Activated CD4-positive, alpha-beta memory T cell treated with anti-CD3 and anti-CD28 coated beads for 36 hours (primary cell): Measurements from ENCODE around the gene CHD1L. TPM values are rescaled to one million over a fixed set of nuclear protein-coding genes. Genes with fewer than 3 reads are reported as not detected.
"Not testable (repeated sequence)": the region's sequence is repeated elsewhere in the genome, so short reads cannot be mapped to it uniquely, and the experiment has no call there.

Source experiments
- CTCF ChIA-PET: fragments of 350-600 bp; sonication (Branson Sonifier 250); formaldehyde crosslinking; loops from one replicate; lab custom pipeline; 2021; ENCODE audit warnings: antibody characterized with exemption, inconsistent platforms; lab: Charles Lee
- POLR2A ChIA-PET: fragments of 350-600 bp; sonication (Branson Sonifier 250); formaldehyde crosslinking; loops from one replicate; lab custom pipeline; 2021; ENCODE audit warnings: antibody characterized with exemption; lab: Charles Lee
- DNase-seq: peaks from one replicate; pipeline ENCODE4 v3.0.0-alpha.2; 2020
- H3K27ac Mint-ChIP-seq: one replicate; pipeline ENCODE4 v1.8.0; 2021; ENCODE audit warnings: mixed read lengths
- H3K27me3 Mint-ChIP-seq: one replicate; pipeline ENCODE4 v1.8.0; 2021; ENCODE audit warnings: mixed read lengths
- H3K36me3 Mint-ChIP-seq: one replicate; pipeline ENCODE4 v1.8.0; 2021; ENCODE audit warnings: mixed read lengths
- H3K4me1 Mint-ChIP-seq: one replicate; pipeline ENCODE4 v1.8.0; 2021; ENCODE audit warnings: low read depth, mixed read lengths
- H3K4me3 Mint-ChIP-seq: one replicate; pipeline ENCODE4 v1.8.0; 2021; ENCODE audit warnings: mild to moderate bottlenecking, mixed read lengths
- H3K9me3 Mint-ChIP-seq: one replicate; pipeline ENCODE4 v1.8.0; 2021; ENCODE audit warnings: mixed read lengths
- intact Hi-C: fragments of 100-400 bp; cut with micrococcal nuclease; formaldehyde crosslinking; loops from one replicate; pipeline ENCODE4 v1.15.1; 2023
- total RNA-seq, 2 experiments: library from RNA; stranded (reverse); gene quantifications; one replicate each; pipeline ENCODE4 v1.2.3, GENCODE V29; 2021

Gene CHD1L
- total RNA-seq, 2 experiments from 2014 or later: 71.2 to 72.0 TPM

GRCh38 chr1:147281950-147282349 lies 39.5 kb downstream of the CHD1L start:
- H3K27ac Mint-ChIP-seq: no peak overlapping the region
- intact Hi-C loops: loop anchor here (10.0 kb wide), 1 partner anchor 363 kb away; no protein-coding TSS in a partner anchor
- CTCF ChIA-PET: interaction anchor here (1.9 kb wide), 1 partner anchor 108 kb away, joined by 4 read pairs; no protein-coding TSS in a partner anchor

GRCh38 chr1:147283011-147283410 lies 40.5 kb downstream of the CHD1L start:
- intact Hi-C loops: loop anchor here (10.0 kb wide), 1 partner anchor 362 kb away; no protein-coding TSS in a partner anchor
- ChIA-PET CTCF (no interaction called here), POLR2A (no interaction called here)
- Mint-ChIP-seq H3K4me3 (no peak overlapping the region), H3K27me3 (no peaks in the 10 kb centered on the region), H3K36me3 (peaks cover 54% of the 10 kb centered on the region), H3K27ac (no peak overlapping the region), H3K9me3 (no peaks in the 10 kb centered on the region), H3K4me1 (no peaks in the 10 kb centered on the region)
- no peak for DNase-seq

More at GRCh38 chr1:147281950-147282349, 39.5 kb downstream of the CHD1L start:
- Mint-ChIP-seq H3K4me3 (no peak overlapping the region), H3K4me1 (no peaks in the 10 kb centered on the region), H3K9me3 (no peaks in the 10 kb centered on the region), H3K27me3 (no peaks in the 10 kb centered on the region), H3K36me3 (peaks cover 53% of the 10 kb centered on the region)
- POLR2A ChIA-PET: no interaction called here
- no peak for DNase-seq

- DNase-seq: no peak
- Mint-ChIP-seq H3K36me3 (peaks cover 87% of the 10 kb centered on the region), H3K27ac (no peak overlapping the region), H3K4me3 (no peak overlapping the region), H3K27me3 (no peaks in the 10 kb centered on the region), H3K4me1 (peaks cover 10% of the 10 kb centered on the region), H3K9me3 (no peaks in the 10 kb centered on the region)
- CTCF ChIA-PET: interaction anchor here (1.3 kb wide), 1 partner anchor 13 kb away, joined by 4 read pairs; no protein-coding TSS in a partner anchor
- intact Hi-C loops: loop anchor here (10.0 kb wide), 1 partner anchor 358 kb away; no protein-coding TSS in a partner anchor
- POLR2A ChIA-PET: no interaction called here
Measured at GRCh38 chr1:147287133-147287865, 44.8 kb downstream of the CHD1L start.

DNA sequence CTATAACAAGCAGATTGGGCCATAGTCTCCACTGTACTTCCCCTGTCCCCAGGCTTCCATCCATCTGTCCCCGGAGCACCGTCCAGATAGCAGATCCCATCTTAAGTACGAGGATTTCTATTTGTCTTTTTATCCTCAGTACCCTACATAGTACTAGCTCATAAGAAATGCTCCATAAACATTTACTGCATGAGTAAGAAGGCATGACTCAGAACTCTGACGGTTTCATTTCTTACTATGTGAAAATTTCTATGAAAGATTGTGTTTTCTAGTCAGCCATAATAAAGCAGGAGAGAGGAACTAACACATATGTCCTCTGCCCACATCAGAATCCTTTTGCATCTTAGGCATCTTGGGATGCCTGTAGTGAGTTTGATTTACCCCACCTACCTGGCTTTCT lies 49.5 kb downstream of the CHD1L start:
- Mint-ChIP-seq H3K27me3 (no peaks in the 10 kb centered on the region), H3K9me3 (no peaks in the 10 kb centered on the region), H3K4me1 (peaks cover 17% of the 10 kb centered on the region), H3K27ac (peak overlapping the region; percentile 63), H3K36me3 (peaks cover 95% of the 10 kb centered on the region), H3K4me3 (no peak overlapping the region)
- DNase-seq: no peak
- CTCF ChIA-PET: no interaction called here
- intact Hi-C loops: no loop called here
- POLR2A ChIA-PET: no interaction called here

- Mint-ChIP-seq H3K4me1 (peaks cover 17% of the 10 kb centered on the region), H3K27me3 (no peaks in the 10 kb centered on the region), H3K36me3 (peaks cover 95% of the 10 kb centered on the region), H3K27ac (peak overlapping the region; percentile 63), H3K4me3 (no peak overlapping the region), H3K9me3 (no peaks in the 10 kb centered on the region)
- DNase-seq: peak; percentile 13
- ChIA-PET CTCF (no interaction called here), POLR2A (no interaction called here)
- intact Hi-C loops: no loop called here
Measured at GRCh38 chr1:147292631-147293251, 50.3 kb downstream of the CHD1L start.

DNA sequence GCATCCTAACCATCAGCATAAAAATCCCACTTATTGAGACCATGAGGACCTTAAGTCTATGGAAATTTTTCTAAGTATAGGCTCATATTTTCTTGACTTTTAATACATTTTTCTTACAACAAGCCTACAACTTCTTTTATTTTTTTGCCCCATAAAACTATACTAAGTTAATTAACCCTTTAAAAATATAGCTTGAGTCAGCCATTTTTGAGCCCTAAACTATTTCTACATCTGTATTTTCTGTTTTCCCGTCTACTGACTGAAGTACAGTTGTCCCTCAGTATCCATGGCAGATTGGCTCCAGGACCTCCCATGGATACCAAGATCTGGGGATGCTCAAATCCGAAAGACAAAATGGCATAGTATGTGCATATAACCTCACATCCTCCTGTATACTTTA lies 55.0 kb downstream of the CHD1L start:
- DNase-seq: no peak
- Mint-ChIP-seq H3K36me3 (peaks cover 69% of the 10 kb centered on the region), H3K27ac (no peak overlapping the region), H3K9me3 (peaks cover 28% of the 10 kb centered on the region), H3K4me3 (no peak overlapping the region), H3K4me1 (peaks cover 6% of the 10 kb centered on the region), H3K27me3 (no peaks in the 10 kb centered on the region)
- POLR2A ChIA-PET: no interaction called here
- CTCF ChIA-PET: no interaction called here
- intact Hi-C loops: no loop called here

DNA sequence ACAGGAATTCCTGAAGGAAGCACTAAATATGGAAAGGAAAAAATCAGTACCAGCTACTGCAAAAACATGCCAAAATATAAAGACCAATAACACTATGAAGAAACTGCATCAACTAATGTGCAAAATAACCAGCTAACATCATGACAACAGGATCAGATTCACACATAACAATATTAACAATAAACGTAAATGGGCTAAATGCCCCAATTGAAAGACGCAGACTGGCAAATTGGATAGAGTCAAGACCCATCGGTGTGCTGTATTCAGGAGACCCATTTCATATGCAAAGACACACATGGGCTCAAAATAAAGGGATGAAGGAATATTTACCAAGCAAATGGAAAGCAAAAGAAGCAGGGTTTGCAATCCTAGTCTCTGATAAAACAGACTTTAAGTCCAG lies 63.3 kb downstream of the CHD1L start:
- peaks cover 80% of the 10 kb centered on the region for H3K9me3 Mint-ChIP-seq
- H3K4me3 Mint-ChIP-seq, intact Hi-C loops, DNase-seq, H3K27me3 Mint-ChIP-seq, H3K4me1 Mint-ChIP-seq, CTCF ChIA-PET, H3K27ac Mint-ChIP-seq, POLR2A ChIA-PET: not testable (repeated sequence)
- peaks cover 20% of the 10 kb centered on the region for H3K36me3 Mint-ChIP-seq

DNA sequence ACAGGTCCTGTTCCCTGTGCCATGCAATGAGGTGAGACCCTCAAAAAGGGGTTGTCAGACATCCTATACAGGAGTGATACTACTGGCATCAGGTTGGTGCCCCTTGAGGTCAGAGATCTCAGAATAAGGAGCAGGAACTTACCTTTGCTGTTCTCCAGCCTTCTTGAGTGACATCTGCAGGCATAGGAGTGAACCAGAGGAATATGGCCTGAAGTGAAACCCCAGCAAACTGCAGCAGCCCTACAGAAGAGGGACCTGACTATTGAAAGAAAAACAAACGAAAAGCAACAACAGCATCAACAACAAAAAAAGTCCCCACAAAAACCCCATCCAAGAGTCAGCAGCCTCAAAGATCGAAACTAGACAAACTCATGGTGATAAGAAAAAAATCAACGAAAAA lies 74.5 kb downstream of the CHD1L start:
- intact Hi-C loops: no loop called here
- DNase-seq: no peak
- no peaks in the 10 kb centered on the region for H3K9me3 Mint-ChIP-seq
- no peaks in the 10 kb centered on the region for H3K36me3 Mint-ChIP-seq
- no peaks in the 10 kb centered on the region for H3K27me3 Mint-ChIP-seq
- H3K27ac Mint-ChIP-seq: no peak overlapping the region
- H3K4me3 Mint-ChIP-seq: no peak overlapping the region
- ChIA-PET CTCF (no interaction called here), POLR2A (no interaction called here)
- no peaks in the 10 kb centered on the region for H3K4me1 Mint-ChIP-seq

- H3K4me1 Mint-ChIP-seq, POLR2A ChIA-PET, H3K9me3 Mint-ChIP-seq, DNase-seq, H3K27ac Mint-ChIP-seq, H3K27me3 Mint-ChIP-seq, CTCF ChIA-PET, H3K36me3 Mint-ChIP-seq, H3K4me3 Mint-ChIP-seq, intact Hi-C loops: not testable (repeated sequence)
Measured at GRCh38 chr1:147326933-147327687, 84.6 kb downstream of the CHD1L start.

DNA sequence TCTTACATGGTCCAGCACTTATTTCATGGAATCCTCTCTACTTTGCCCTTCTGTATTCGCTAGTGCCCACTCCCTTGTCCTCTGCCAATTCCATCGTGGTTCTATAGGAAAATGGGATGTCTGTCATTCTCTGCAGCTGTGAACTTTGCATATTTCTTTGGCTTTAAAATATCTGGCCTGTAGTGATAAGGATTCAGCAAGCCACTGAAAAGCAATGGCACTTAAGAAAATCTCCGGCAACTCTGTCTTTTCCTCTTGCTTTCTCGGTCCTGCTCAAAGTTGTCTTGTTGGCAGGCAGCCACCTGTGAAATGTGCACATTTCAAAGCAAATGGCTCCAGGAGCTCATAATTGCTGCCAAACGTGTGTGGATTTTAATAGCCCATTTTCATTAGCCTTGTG lies 91.8 kb downstream of the CHD1L start:
- Mint-ChIP-seq H3K27ac (no peak overlapping the region), H3K27me3 (peaks cover 20% of the 10 kb centered on the region), H3K9me3 (no peaks in the 10 kb centered on the region), H3K4me1 (no peaks in the 10 kb centered on the region), H3K36me3 (no peaks in the 10 kb centered on the region), H3K4me3 (no peak overlapping the region)
- intact Hi-C loops: no loop called here
- ChIA-PET POLR2A (no interaction called here), CTCF (no interaction called here)
- DNase-seq: no peak

DNA sequence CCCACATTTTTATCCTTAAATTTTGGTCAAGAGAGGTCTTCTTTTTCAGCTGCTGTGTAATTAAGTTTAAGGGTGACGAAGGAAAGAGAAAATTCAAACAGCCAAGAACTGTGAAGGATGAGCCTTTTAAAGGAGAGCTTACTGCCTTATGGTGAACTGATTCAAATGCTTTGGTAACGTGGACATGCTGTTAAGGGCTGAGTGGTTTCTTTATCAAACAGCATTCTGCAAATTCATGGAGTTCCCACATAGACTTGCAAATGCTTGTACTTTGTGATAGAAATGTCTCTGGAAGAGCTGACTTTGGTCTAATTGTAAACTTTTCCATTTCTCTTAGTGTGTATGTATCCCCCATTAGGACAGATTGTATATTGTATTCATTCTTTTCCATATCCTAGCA lies 93.8 kb downstream of the CHD1L start:
- ChIA-PET POLR2A (no interaction called here), CTCF (interaction anchor here (1.2 kb wide), 1 partner anchor 64 kb away, joined by 3 read pairs; no protein-coding TSS in a partner anchor)
- no peak for DNase-seq
- no peak overlapping the region for H3K4me3 Mint-ChIP-seq
- no peaks in the 10 kb centered on the region for H3K4me1 Mint-ChIP-seq
- peaks cover 19% of the 10 kb centered on the region for H3K27me3 Mint-ChIP-seq
- intact Hi-C loops: no loop called here
- no peaks in the 10 kb centered on the region for H3K36me3 Mint-ChIP-seq
- no peaks in the 10 kb centered on the region for H3K9me3 Mint-ChIP-seq
- no peak overlapping the region for H3K27ac Mint-ChIP-seq

DNA sequence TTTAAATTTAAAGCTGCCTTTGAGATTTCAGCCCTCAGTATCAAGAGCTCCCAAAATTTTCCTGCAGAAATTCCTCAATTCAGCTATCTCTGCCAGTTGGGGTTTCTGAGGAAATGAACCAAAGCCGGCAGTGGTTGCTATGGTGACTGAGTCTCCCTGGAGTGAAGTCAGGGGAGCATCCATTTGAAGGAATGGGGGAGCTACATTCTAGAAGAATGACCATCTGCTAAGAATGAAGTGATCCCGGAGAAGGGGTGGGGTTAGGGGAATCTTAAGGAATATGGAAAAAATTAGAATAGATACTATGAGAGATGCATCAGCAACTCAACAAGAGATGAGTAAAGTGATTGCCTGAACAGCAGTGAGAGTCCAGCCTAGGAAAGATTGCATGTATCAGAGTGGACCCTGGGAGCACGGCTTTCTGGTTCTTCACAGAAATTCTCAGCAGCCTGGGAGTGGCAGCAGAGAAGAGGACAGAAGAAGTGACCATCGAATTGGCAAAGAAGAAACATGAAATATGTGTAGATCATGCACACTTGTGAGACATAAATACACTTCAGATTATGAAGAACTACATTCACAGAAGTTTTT lies 94.7 kb downstream of the CHD1L start:
- H3K9me3 Mint-ChIP-seq: no peaks in the 10 kb centered on the region
- H3K27me3 Mint-ChIP-seq: peaks cover 22% of the 10 kb centered on the region
- ChIA-PET CTCF (no interaction called here), POLR2A (no interaction called here)
- no peaks in the 10 kb centered on the region for H3K36me3 Mint-ChIP-seq
- no peak for DNase-seq
- intact Hi-C loops: no loop called here
- H3K4me1 Mint-ChIP-seq: no peaks in the 10 kb centered on the region
- H3K4me3 Mint-ChIP-seq: no peak overlapping the region
- H3K27ac Mint-ChIP-seq: no peak overlapping the region
